ENCODE results near the gene YWHAE. TPM values are rescaled to one million over a fixed set of nuclear protein-coding genes. Genes with fewer than 3 reads are reported as not detected.

The YWHAE gene
- total and polyA plus RNA-seq, 2 of the 4 experiments (the other 2 are of a cell fraction), result 358 to 774 TPM

GRCh38 chr17:1399679-1400512, at the start of gene YWHAE (continued):
- TF ChIP-seq SMC3 (IDR thresholded peaks at IDR 0.05; ENCODE audit: low read depth, low read length), result no peak
- TF ChIP-seq NFE2L2 (IDR thresholded peaks at IDR 0.05; ENCODE audit: low read depth, low read length), result no peak
- no peak for TF ChIP-seq MAFK (IDR thresholded peaks at IDR 0.05; ENCODE audit: low read depth, low read length)
- TF ChIP-seq, protein P1, sequence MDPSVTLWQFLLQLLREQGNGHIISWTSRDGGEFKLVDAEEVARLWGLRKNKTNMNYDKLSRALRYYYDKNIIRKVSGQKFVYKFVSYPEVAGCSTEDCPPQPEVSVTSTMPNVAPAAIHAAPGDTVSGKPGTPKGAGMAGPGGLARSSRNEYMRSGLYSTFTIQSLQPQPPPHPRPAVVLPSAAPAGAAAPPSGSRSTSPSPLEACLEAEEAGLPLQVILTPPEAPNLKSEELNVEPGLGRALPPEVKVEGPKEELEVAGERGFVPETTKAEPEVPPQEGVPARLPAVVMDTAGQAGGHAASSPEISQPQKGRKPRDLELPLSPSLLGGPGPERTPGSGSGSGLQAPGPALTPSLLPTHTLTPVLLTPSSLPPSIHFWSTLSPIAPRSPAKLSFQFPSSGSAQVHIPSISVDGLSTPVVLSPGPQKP (IDR thresholded peaks at IDR 0.05; ENCODE audit: borderline replicate concordance, low read depth, low read length), result no peak
